Endodermal cell (in vitro differentiated cells): ENCODE results near the gene NKX1-2. TPM values are rescaled to one million over a fixed set of nuclear protein-coding genes. Genes with fewer than 3 reads are reported as not detected.

ENCODE experiments used
- DNase-seq: peaks from one replicate; pipeline ENCODE4 v3.0.0-alpha.2; 2017
- H3K27ac ChIP-seq: 2 replicates; pipeline ENCODE4 v1.5.1; 2013; ENCODE audit warnings: mild to moderate bottlenecking, low read depth, low read length, moderate library complexity
- H3K27me3 ChIP-seq: 2 replicates; pipeline ENCODE4 v1.6.1; 2013; ENCODE audit warnings: mild to moderate bottlenecking, low read length, moderate library complexity; ENCODE audit not compliant: insufficient read depth, control insufficient read depth, poor library complexity, severe bottlenecking
- H3K36me3 ChIP-seq: 2 replicates; pipeline ENCODE4 v1.7.0; 2013; ENCODE audit warnings: mild to moderate bottlenecking, low read length, moderate library complexity; ENCODE audit not compliant: control insufficient read depth, insufficient read depth
- H3K4me1 ChIP-seq: one replicate; pipeline ENCODE4 v1.7.0; 2013; ENCODE audit warnings: low read length; ENCODE audit not compliant: control insufficient read depth, insufficient read depth
- H3K4me3 ChIP-seq: 2 replicates; pipeline ENCODE4 v1.5.1; 2013; ENCODE audit warnings: mild to moderate bottlenecking, low read length, moderate library complexity
- H3K9ac ChIP-seq: 2 replicates; pipeline ENCODE4 v1.6.1; 2013; ENCODE audit warnings: mild to moderate bottlenecking, low read length, moderate library complexity; ENCODE audit not compliant: poor library complexity, severe bottlenecking; ENCODE audit errors: extremely low read depth
- H3K9me3 ChIP-seq: 2 replicates; pipeline ENCODE4 v1.6.1; 2013; ENCODE audit warnings: mild to moderate bottlenecking, low read length, moderate library complexity; ENCODE audit not compliant: control insufficient read depth
- H3K27ac Mint-ChIP-seq: 2 replicates; pipeline ENCODE4 v1.8.0; 2020; ENCODE audit warnings: mixed read lengths
- H3K27me3 Mint-ChIP-seq: 2 replicates; pipeline ENCODE4 v1.8.0; 2021; ENCODE audit warnings: mild to moderate bottlenecking, mixed read lengths; ENCODE audit not compliant: insufficient read depth
- H3K36me3 Mint-ChIP-seq: 2 replicates; pipeline ENCODE4 v1.8.0; 2020; ENCODE audit warnings: low read depth, mixed read lengths
- H3K4me1 Mint-ChIP-seq: 2 replicates; pipeline ENCODE4 v1.8.0; 2020; ENCODE audit warnings: mixed read lengths
- H3K4me3 Mint-ChIP-seq: 2 replicates; pipeline ENCODE4 v1.8.0; 2020; ENCODE audit warnings: mild to moderate bottlenecking, moderate library complexity, mixed read lengths
- H3K9me3 Mint-ChIP-seq: 2 replicates; pipeline ENCODE4 v1.8.0; 2020; ENCODE audit warnings: mild to moderate bottlenecking, mixed read lengths
- CTCF ChIP-seq: fragments of 200-600 bp; sonication (generic); conservative IDR thresholded peaks from 2 replicates; pipeline ENCODE4 v1.5.0; 2021; ENCODE audit warnings: antibody characterized with exemption, mild to moderate bottlenecking
- WGBS, 2 experiments: methylation state at CpG; one replicate each; pipeline versions ENCODE4 v1.1.5 to v1.1.7; 2013; ENCODE audit warnings: missing lambda C conversion rate in 2 of 2, mixed read lengths in 1 of 2; ENCODE audit not compliant: insufficient coverage in 1 of 2, insufficient read length in 1 of 2; 5-methylcytosine and 5-hydroxymethylcytosine counted together
- total RNA-seq, 2 donors: library from RNA; stranded (reverse); fragmentation: NEBNext Ultra II Directional in 1 of 2; extraction: Animal tissue kit (Norgen Biotek cat#: 25700) in 1 of 2; gene quantifications; 2 replicates in 1 of 2; 3 replicates in 1 of 2; pipeline ENCODE4 v1.2.1, GENCODE V29; 2021

Gene NKX1-2
- total RNA-seq, 2 donors from 2014 or later = 2.3 to 3.3 TPM

GRCh38 chr10:124467165-124467564, 17.3 kb upstream of the NKX1-2 start:
- H3K9me3 ChIP-seq = no peaks in the 10 kb centered on the region
- WGBS, 2 experiments = 91 to 100% methylated on average over 1 to 4 of the region's 4 CpGs
- Mint-ChIP-seq H3K4me1 (peaks cover 6% of the 10 kb centered on the region), H3K36me3 (peaks cover 2% of the 10 kb centered on the region), H3K4me3 (no peak overlapping the region), H3K27me3 (no peaks in the 10 kb centered on the region), H3K27ac (no peak overlapping the region), H3K9me3 (no peaks in the 10 kb centered on the region)
- H3K4me1 ChIP-seq = no peaks in the 10 kb centered on the region
- H3K27ac ChIP-seq = no peak overlapping the region
- H3K9ac ChIP-seq = no peak overlapping the region
- H3K36me3 ChIP-seq = no peaks in the 10 kb centered on the region
- no peak overlapping the region for H3K4me3 ChIP-seq
- H3K27me3 ChIP-seq = no peaks in the 10 kb centered on the region
- no peak for DNase-seq
- TF ChIP-seq CTCF = no peak

- H3K27ac ChIP-seq = no peak overlapping the region
- H3K9me3 ChIP-seq = no peaks in the 10 kb centered on the region
- 73 to 74% methylated on average over 8 to 9 of the region's 9 CpGs for WGBS, 2 experiments
- no peaks in the 10 kb centered on the region for H3K4me1 ChIP-seq
- no peak overlapping the region for H3K4me3 ChIP-seq
- H3K27me3 ChIP-seq = no peaks in the 10 kb centered on the region
- TF ChIP-seq CTCF = no peak
- no peak for DNase-seq
- no peak overlapping the region for H3K9ac ChIP-seq
- H3K9me3 Mint-ChIP-seq = no peaks in the 10 kb centered on the region
- H3K4me1 Mint-ChIP-seq = peaks cover 6% of the 10 kb centered on the region
- H3K27me3 Mint-ChIP-seq = no peaks in the 10 kb centered on the region
- H3K27ac Mint-ChIP-seq = no peak overlapping the region
- H3K36me3 ChIP-seq = no peaks in the 10 kb centered on the region
- no peak overlapping the region for H3K4me3 Mint-ChIP-seq
- peaks cover 2% of the 10 kb centered on the region for H3K36me3 Mint-ChIP-seq
Measured at GRCh38 chr10:124465777-124466488, 16.1 kb upstream of the NKX1-2 start.

GRCh38 chr10:124465003-124465776, 15.4 kb upstream of the NKX1-2 start:
- Histone ChIP-seq H3K4me3 (no peak overlapping the region), H3K36me3 (no peaks in the 10 kb centered on the region), H3K9me3 (no peaks in the 10 kb centered on the region), H3K27me3 (no peaks in the 10 kb centered on the region), H3K4me1 (no peaks in the 10 kb centered on the region), H3K27ac (no peak overlapping the region), H3K9ac (no peak overlapping the region)
- H3K27ac Mint-ChIP-seq = no peak overlapping the region
- peaks cover 2% of the 10 kb centered on the region for H3K36me3 Mint-ChIP-seq
- 82% methylated on average over 17 of the region's 17 CpGs for WGBS, 2 experiments
- no peaks in the 10 kb centered on the region for H3K27me3 Mint-ChIP-seq
- no peak for TF ChIP-seq CTCF
- no peak overlapping the region for H3K4me3 Mint-ChIP-seq
- H3K9me3 Mint-ChIP-seq = no peaks in the 10 kb centered on the region
- H3K4me1 Mint-ChIP-seq = peaks cover 6% of the 10 kb centered on the region
- DNase-seq = peak; percentile 47
